Sigmoid colon (tissue), 3 donors: ENCODE measurements around the gene IGFLR1.

ENCODE experiments used
- POLR2A ChIP-seq, 2 donors: fragments of 450-650 bp; IDR thresholded peaks; one replicate each; pipeline ENCODE4 v1.6.1; 2016; ENCODE audit warnings: antibody characterized with exemption in 2 of 2, mild to moderate bottlenecking in 2 of 2, moderate library complexity in 2 of 2
- TF ChIP-seq, protein P1 (sequence below), 4 experiments: fragments of 450-650 bp in 3 of 4; fragments of 200-600 bp in 1 of 4; IDR thresholded peaks; one replicate each; pipeline ENCODE4 v1.5.1; 2016 to 2019; ENCODE audit warnings: antibody characterized with exemption in 4 of 4, mild to moderate bottlenecking in 3 of 4, moderate library complexity in 2 of 4

DNA sequence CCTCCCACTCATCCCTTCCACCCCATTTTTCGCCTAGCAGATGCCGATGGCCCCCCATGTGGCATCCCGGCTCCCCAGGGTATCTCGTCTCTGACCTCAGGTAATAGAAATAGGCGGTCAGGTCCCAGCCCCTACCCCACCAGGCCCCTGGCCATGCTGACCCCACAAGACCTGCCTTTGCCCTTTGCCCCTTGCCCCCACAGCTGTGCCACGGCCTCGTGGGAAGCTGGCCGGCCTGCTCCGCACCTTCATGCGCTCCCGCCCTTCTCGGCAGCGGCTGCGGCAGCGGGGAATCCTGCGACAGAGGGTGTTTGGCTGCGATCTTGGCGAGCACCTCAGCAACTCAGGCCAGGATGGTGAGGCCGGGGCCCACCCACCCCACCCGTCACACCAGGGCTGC lies 38.5 kb upstream of the IGFLR1 start:
- TF ChIP-seq, protein P1, sequence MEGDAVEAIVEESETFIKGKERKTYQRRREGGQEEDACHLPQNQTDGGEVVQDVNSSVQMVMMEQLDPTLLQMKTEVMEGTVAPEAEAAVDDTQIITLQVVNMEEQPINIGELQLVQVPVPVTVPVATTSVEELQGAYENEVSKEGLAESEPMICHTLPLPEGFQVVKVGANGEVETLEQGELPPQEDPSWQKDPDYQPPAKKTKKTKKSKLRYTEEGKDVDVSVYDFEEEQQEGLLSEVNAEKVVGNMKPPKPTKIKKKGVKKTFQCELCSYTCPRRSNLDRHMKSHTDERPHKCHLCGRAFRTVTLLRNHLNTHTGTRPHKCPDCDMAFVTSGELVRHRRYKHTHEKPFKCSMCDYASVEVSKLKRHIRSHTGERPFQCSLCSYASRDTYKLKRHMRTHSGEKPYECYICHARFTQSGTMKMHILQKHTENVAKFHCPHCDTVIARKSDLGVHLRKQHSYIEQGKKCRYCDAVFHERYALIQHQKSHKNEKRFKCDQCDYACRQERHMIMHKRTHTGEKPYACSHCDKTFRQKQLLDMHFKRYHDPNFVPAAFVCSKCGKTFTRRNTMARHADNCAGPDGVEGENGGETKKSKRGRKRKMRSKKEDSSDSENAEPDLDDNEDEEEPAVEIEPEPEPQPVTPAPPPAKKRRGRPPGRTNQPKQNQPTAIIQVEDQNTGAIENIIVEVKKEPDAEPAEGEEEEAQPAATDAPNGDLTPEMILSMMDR (IDR thresholded peaks at IDR 0.05) = no peak
- no peak for TF ChIP-seq POLR2A (IDR thresholded peaks at IDR 0.05)
